KMS-11 (cell line): ENCODE data around the gene TYW5.
"Not testable (repeated sequence)": the region's sequence is repeated elsewhere in the genome, so short reads cannot be mapped to it uniquely, and the experiment has no call there.

Source experiments
- H2AFZ ChIP-seq: fragments of 200-600 bp; sonication (generic); 2 replicates; pipeline ENCODE4 v1.6.1; 2016; ENCODE audit warnings: antibody characterized with exemption, mixed run types, low read depth
- H3K27ac ChIP-seq: fragments of 200-600 bp; sonication (generic); 2 replicates; pipeline ENCODE4 v1.6.1; 2016; ENCODE audit warnings: mild to moderate bottlenecking, mixed run types
- H3K27me3 ChIP-seq: fragments of 200-600 bp; sonication (generic); 2 replicates; pipeline ENCODE4 v1.6.1; 2017; ENCODE audit warnings: mild to moderate bottlenecking, low read depth, mixed run types, moderate library complexity; ENCODE audit not compliant: insufficient read depth
- H3K36me3 ChIP-seq: fragments of 200-600 bp; sonication (generic); 2 replicates; pipeline ENCODE4 v1.6.1; 2017; ENCODE audit warnings: mild to moderate bottlenecking, mixed run types; ENCODE audit not compliant: insufficient read depth
- H3K4me1 ChIP-seq: fragments of 200-600 bp; sonication (generic); 2 replicates; pipeline ENCODE4 v1.6.1; 2016; ENCODE audit warnings: mild to moderate bottlenecking, low read depth, mixed run types; ENCODE audit not compliant: poor library complexity, severe bottlenecking
- H3K4me2 ChIP-seq: fragments of 200-600 bp; sonication (generic); 2 replicates; pipeline ENCODE4 v1.7.0; 2016; ENCODE audit warnings: mild to moderate bottlenecking, mixed run types
- H3K4me3 ChIP-seq: fragments of 200-600 bp; sonication (generic); IDR thresholded peaks from 2 replicates; pipeline ENCODE4 v1.6.1; 2017; ENCODE audit warnings: low read depth, low read length, mixed read lengths; ENCODE audit not compliant: insufficient read depth
- H3K79me2 ChIP-seq: fragments of 200-600 bp; sonication (generic); 2 replicates; pipeline ENCODE4 v1.6.1; 2016; ENCODE audit warnings: low read depth, mixed run types; ENCODE audit not compliant: insufficient read depth
- H3K9ac ChIP-seq: fragments of 200-600 bp; sonication (generic); 2 replicates; pipeline ENCODE4 v1.6.1; 2016; ENCODE audit warnings: mild to moderate bottlenecking, mixed run types
- H4K20me1 ChIP-seq: fragments of 200-600 bp; sonication (generic); 2 replicates; pipeline ENCODE4 v1.6.1; 2016; ENCODE audit warnings: mild to moderate bottlenecking, mixed run types; ENCODE audit not compliant: insufficient read depth
- TF ChIP-seq, protein P1 (sequence below): fragments of 200-600 bp; sonication (generic); conservative IDR thresholded peaks from 2 replicates; pipeline ENCODE4 v1.6.1; 2017; ENCODE audit warnings: low read depth, mild to moderate bottlenecking, antibody characterized with exemption, low read length, moderate library complexity, mixed read lengths

The TYW5 gene

DNA sequence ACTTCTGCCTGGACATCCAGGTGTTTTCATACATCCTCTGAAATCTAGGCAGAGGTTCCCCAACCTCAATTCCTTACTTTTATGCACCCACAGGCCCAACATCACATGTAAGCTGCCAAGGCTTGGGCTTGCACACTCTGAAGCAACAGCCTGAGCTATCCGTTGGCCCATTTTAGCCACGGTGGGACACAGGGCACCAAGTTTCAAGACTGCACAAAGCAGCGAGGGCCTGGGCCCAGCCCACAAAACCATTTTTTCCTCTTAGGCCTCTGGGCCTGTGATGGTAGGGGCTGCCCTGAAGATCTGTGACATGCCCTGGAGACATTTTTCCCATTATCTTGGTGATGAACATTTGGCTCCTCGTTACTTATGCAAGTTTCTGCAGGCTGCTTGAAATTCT, 38.3 kb downstream of the TYW5 start:
- H3K4me1 ChIP-seq = peaks cover 17% of the 10 kb centered on the region
- H3K9ac ChIP-seq = no peak overlapping the region
- no peak overlapping the region for H3K4me2 ChIP-seq
- H4K20me1 ChIP-seq = no peaks in the 10 kb centered on the region
- no peak overlapping the region for H2AFZ ChIP-seq
- peaks cover 4% of the 10 kb centered on the region; the same call in 1 of the 2 replicates for H3K36me3 ChIP-seq
- H3K27me3 ChIP-seq = no peaks in the 10 kb centered on the region
- peaks cover 86% of the 10 kb centered on the region for H3K79me2 ChIP-seq
- TF ChIP-seq, protein P1, sequence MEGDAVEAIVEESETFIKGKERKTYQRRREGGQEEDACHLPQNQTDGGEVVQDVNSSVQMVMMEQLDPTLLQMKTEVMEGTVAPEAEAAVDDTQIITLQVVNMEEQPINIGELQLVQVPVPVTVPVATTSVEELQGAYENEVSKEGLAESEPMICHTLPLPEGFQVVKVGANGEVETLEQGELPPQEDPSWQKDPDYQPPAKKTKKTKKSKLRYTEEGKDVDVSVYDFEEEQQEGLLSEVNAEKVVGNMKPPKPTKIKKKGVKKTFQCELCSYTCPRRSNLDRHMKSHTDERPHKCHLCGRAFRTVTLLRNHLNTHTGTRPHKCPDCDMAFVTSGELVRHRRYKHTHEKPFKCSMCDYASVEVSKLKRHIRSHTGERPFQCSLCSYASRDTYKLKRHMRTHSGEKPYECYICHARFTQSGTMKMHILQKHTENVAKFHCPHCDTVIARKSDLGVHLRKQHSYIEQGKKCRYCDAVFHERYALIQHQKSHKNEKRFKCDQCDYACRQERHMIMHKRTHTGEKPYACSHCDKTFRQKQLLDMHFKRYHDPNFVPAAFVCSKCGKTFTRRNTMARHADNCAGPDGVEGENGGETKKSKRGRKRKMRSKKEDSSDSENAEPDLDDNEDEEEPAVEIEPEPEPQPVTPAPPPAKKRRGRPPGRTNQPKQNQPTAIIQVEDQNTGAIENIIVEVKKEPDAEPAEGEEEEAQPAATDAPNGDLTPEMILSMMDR = no peak
- H3K4me3 ChIP-seq = no peak overlapping the region
- H3K27ac ChIP-seq = no peak overlapping the region

DNA sequence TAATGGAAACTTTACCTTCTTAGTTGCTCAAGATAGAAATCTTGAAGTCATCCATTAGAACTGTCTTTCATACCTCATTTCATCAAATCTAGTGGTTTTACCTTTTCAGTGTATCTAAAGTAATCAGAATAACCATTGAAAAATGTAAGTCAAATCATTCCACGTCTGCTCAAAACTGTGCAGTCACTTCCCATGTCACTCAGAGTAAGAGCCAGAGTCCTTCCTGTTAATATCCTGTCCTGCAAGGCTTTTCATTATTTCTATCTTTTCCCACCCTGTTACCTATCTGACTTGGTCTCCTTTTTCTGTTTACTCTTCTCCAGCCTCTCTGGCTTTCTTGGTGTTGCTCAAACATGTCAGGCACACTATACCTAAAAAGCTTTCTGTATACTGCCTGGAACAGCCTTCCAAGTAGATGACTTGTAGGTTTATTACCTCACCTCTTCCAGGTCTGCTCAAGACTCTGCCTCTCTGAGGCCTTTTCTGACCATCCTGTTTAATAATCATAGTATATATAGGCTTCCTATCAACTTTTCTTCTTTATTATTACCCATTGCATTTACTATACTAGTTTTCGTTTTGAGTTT, 40.8 kb downstream of the TYW5 start:
- Histone ChIP-seq H3K4me2 (peak overlapping the region; percentile 3; the same call in 1 of the 2 replicates), H3K27ac (no peak overlapping the region), H4K20me1 (no peaks in the 10 kb centered on the region), H2AFZ (no peak overlapping the region), H3K36me3 (peaks cover 4% of the 10 kb centered on the region; the same call in 1 of the 2 replicates), H3K79me2 (peaks cover 73% of the 10 kb centered on the region), H3K9ac (no peak overlapping the region), H3K4me1 (peaks cover 26% of the 10 kb centered on the region), H3K27me3 (no peaks in the 10 kb centered on the region), H3K4me3 (no peak overlapping the region)
- TF ChIP-seq, protein P1 = no peak

DNA sequence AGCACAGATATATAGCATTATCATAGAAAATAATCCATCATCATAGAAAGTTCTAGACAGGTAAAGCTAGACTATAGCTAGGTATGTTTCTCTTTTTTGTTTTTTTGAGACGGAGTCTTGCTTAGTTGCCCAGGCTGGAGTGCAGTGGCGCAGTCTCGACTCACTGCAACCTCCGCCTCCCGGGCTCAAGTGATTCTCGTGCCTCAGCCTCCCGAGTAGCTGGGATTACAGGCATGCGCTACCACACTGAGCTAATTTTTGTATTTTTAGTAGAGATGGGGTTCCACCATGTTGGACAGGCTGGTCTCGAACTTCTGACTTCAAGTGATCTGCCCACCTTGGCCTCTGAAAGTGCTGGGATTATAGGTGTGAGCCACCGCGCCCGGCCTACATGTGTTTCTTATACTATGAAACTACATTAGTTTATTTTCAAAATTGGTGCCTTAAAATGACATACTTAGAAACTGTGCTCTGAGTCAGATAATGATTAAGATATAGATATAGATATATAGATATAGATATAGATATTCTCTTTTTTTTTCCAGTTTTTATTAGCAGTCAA, 42.7 kb downstream of the TYW5 start:
- not testable (repeated sequence) for H4K20me1 ChIP-seq, H3K36me3 ChIP-seq, H3K27me3 ChIP-seq, H2AFZ ChIP-seq, H3K4me3 ChIP-seq
- H3K9ac ChIP-seq = peak overlapping the region; percentile 91; the same call in 1 of the 2 replicates
- H3K4me2 ChIP-seq = peak overlapping the region; percentile 69
- peak overlapping the region; percentile 92; the same call in 1 of the 2 replicates for H3K27ac ChIP-seq
- peaks cover 56% of the 10 kb centered on the region for H3K79me2 ChIP-seq
- H3K4me1 ChIP-seq = peaks cover 26% of the 10 kb centered on the region

DNA sequence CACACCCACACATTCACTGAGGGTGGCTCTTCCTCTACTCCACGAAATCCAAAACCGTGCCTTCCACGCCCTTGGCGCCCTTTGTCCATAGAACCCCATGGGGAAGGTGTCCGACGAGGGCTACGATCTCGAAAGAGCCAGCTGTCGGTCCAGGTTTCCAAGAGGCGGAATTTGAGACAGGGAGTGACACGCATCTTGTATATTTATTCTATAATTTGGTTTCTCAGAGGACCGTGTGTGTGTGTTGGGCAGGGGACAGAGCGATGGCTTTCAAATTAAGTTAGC, 43.5 kb downstream of the TYW5 start:
- Histone ChIP-seq H3K79me2 (peaks cover 48% of the 10 kb centered on the region), H3K27me3 (no peaks in the 10 kb centered on the region), H3K4me2 (peak overlapping the region; percentile 69), H3K27ac (peak overlapping the region; percentile 92), H4K20me1 (no peaks in the 10 kb centered on the region), H3K9ac (peak overlapping the region; percentile 91), H2AFZ (peak overlapping the region; percentile 76), H3K36me3 (peaks cover 3% of the 10 kb centered on the region; the same call in 1 of the 2 replicates), H3K4me1 (peaks cover 26% of the 10 kb centered on the region), H3K4me3 (no peak overlapping the region)
- TF ChIP-seq, protein P1 = no peak
